IPS-15b (cell line): ENCODE measurements around the gene ACAP3.

Experiments used
- H3K27me3 ChIP-seq: one replicate; pipeline ENCODE4 v1.6.1; 2013; ENCODE audit warnings: low read length; ENCODE audit not compliant: control insufficient read depth, insufficient read depth
- H3K36me3 ChIP-seq: one replicate; pipeline ENCODE4 v1.6.1; 2013; ENCODE audit warnings: low read length; ENCODE audit not compliant: control insufficient read depth, insufficient read depth
- H3K4me1 ChIP-seq: one replicate; pipeline ENCODE4 v1.6.1; 2013; ENCODE audit warnings: mild to moderate bottlenecking, low read length; ENCODE audit not compliant: control insufficient read depth, insufficient read depth
- H3K4me3 ChIP-seq: one replicate; pipeline ENCODE4 v1.5.1; 2013; ENCODE audit warnings: low read depth, low read length
- H3K9ac ChIP-seq: one replicate; pipeline ENCODE4 v1.6.1; 2013; ENCODE audit warnings: low read depth, mild to moderate bottlenecking, low read length
- H3K9me3 ChIP-seq: one replicate; pipeline ENCODE4 v1.6.1; 2013; ENCODE audit warnings: mild to moderate bottlenecking, low read length; ENCODE audit not compliant: control insufficient read depth, insufficient read depth

Gene ACAP3

GRCh38 chr1:1333551-1334241 lies 26.0 kb upstream of the ACAP3 start:
- no peak overlapping the region for H3K9ac ChIP-seq
- H3K4me1 ChIP-seq = no peaks in the 10 kb centered on the region
- no peaks in the 10 kb centered on the region for H3K27me3 ChIP-seq
- H3K36me3 ChIP-seq = peaks cover 19% of the 10 kb centered on the region
- no peak overlapping the region for H3K4me3 ChIP-seq
- H3K9me3 ChIP-seq = no peaks in the 10 kb centered on the region

- Histone ChIP-seq H3K27me3 (no peaks in the 10 kb centered on the region), H3K36me3 (peaks cover 13% of the 10 kb centered on the region), H3K4me1 (no peaks in the 10 kb centered on the region), H3K9me3 (no peaks in the 10 kb centered on the region), H3K4me3 (no peak overlapping the region), H3K9ac (no peak overlapping the region)
Observed at GRCh38 chr1:1332774-1333480, 25.2 kb upstream of the ACAP3 start.

DNA sequence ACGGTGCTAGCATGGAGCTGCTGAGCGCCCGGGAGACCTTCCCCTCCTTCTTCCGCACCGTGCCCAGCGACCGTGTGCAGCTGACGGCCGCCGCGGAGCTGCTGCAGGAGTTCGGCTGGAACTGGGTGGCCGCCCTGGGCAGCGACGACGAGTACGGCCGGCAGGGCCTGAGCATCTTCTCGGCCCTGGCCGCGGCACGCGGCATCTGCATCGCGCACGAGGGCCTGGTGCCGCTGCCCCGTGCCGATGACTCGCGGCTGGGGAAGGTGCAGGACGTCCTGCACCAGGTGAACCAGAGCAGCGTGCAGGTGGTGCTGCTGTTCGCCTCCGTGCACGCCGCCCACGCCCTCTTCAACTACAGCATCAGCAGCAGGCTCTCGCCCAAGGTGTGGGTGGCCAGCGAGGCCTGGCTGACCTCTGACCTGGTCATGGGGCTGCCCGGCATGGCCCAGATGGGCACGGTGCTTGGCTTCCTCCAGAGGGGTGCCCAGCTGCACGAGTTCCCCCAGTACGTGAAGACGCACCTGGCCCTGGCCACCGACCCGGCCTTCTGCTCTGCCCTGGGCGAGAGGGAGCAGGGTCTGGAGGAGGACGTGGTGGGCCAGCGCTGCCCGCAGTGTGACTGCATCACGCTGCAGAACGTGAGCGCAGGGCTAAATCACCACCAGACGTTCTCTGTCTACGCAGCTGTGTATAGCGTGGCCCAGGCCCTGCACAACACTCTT lies 24.5 kb upstream of the ACAP3 start:
- Histone ChIP-seq H3K9me3 (no peaks in the 10 kb centered on the region), H3K4me1 (no peaks in the 10 kb centered on the region), H3K4me3 (no peak overlapping the region), H3K27me3 (no peaks in the 10 kb centered on the region), H3K36me3 (peaks cover 9% of the 10 kb centered on the region), H3K9ac (no peak overlapping the region)

- no peaks in the 10 kb centered on the region for H3K4me1 ChIP-seq
Observed at GRCh38 chr1:1331068-1331965, 23.6 kb upstream of the ACAP3 start, which contains the start of gene TAS1R3. Gene TAS1R3 (plus strand): TSS chr1:1331280. CDS start chr1:1331346, 66 bp downstream.

GRCh38 chr1:1330366-1331067 lies 22.8 kb upstream of the ACAP3 start:
- H3K36me3 ChIP-seq = peaks cover 7% of the 10 kb centered on the region
- no peaks in the 10 kb centered on the region for H3K9me3 ChIP-seq
- no peak overlapping the region for H3K9ac ChIP-seq
- no peaks in the 10 kb centered on the region for H3K27me3 ChIP-seq
- H3K4me3 ChIP-seq = no peak overlapping the region
- peaks cover 2% of the 10 kb centered on the region for H3K4me1 ChIP-seq

More at GRCh38 chr1:1331068-1331965, 23.6 kb upstream of the ACAP3 start, which contains the start of gene TAS1R3:
- H3K27me3 ChIP-seq = no peaks in the 10 kb centered on the region
- H3K4me3 ChIP-seq = no peak within 1 kb of the TSS
- H3K9me3 ChIP-seq = no peaks in the 10 kb centered on the region
- peaks cover 7% of the 10 kb centered on the region for H3K36me3 ChIP-seq
- no peak within 1 kb of the TSS for H3K9ac ChIP-seq

DNA sequence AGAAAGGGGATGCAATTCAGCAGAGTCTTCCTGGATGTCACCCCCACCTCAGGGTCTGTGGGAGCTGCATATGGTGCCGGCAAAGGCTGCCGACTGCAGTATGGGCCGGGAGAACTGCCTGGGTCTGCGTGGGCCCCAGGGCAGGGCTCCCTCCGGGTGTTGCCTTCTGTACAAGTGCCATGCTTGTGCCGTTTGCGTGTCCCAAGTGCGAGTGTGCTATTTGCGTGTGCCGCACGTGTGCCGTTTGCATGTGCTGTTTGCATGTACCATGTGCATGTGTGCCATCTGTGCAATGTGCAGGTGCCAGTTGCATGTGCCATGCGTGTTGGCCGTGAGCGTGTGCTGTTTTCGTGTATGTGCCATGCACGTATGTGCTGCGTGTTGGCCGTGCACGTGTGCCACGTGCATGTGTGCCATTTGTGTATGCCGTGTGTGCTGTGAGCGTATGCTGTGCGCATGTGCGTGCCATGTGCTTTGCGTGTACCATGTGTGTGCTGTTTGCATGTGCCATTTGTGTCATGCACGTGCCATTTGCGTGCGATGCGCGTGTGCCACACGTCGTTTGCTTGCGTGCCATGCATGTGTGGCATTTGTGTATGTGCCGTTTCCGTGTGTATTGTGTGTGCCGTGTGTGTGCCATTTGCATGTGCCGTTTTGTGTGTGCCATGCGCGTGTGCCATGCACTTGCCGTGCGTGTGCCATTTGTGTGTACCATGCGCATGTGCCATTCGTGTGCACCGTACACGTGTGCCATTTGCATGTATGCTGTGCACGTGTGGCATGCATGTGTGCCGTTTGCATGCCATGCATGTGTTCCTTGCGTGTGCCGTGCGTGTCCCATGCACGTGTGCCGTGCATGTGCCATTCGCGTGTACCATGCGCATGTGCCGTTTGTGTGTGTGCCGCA lies 21.8 kb upstream of the ACAP3 start:
- H3K36me3 ChIP-seq = peaks cover 7% of the 10 kb centered on the region
- peaks cover 3% of the 10 kb centered on the region for H3K4me1 ChIP-seq
- H3K4me3 ChIP-seq = no peak overlapping the region
- no peaks in the 10 kb centered on the region for H3K9me3 ChIP-seq
- H3K9ac ChIP-seq = no peak overlapping the region
- H3K27me3 ChIP-seq = no peaks in the 10 kb centered on the region

GRCh38 chr1:1328254-1328653 lies 20.5 kb upstream of the ACAP3 start:
- Histone ChIP-seq H3K9me3 (no peaks in the 10 kb centered on the region), H3K36me3 (peaks cover 7% of the 10 kb centered on the region), H3K9ac (no peak overlapping the region), H3K4me1 (peaks cover 3% of the 10 kb centered on the region), H3K27me3 (no peaks in the 10 kb centered on the region), H3K4me3 (no peak overlapping the region)

DNA sequence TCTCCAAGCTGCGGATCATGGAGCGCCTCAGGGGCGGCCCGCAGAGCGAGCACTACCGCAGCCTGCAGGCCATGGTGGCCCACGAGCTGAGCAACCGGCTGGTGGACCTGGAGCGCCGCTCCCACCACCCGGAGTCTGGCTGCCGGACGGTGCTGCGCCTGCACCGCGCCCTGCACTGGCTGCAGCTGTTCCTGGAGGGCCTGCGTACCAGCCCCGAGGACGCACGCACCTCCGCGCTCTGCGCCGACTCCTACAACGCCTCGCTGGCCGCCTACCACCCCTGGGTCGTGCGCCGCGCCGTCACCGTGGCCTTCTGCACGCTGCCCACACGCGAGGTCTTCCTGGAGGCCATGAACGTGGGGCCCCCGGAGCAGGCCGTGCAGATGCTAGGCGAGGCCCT lies 19.6 kb upstream of the ACAP3 start:
- H3K27me3 ChIP-seq = no peaks in the 10 kb centered on the region
- no peak overlapping the region for H3K9ac ChIP-seq
- peaks cover 3% of the 10 kb centered on the region for H3K4me1 ChIP-seq
- no peaks in the 10 kb centered on the region for H3K9me3 ChIP-seq
- no peak overlapping the region for H3K4me3 ChIP-seq
- peaks cover 7% of the 10 kb centered on the region for H3K36me3 ChIP-seq

- Histone ChIP-seq H3K4me1 (peaks cover 3% of the 10 kb centered on the region), H3K4me3 (no peak overlapping the region), H3K9me3 (no peaks in the 10 kb centered on the region), H3K27me3 (no peaks in the 10 kb centered on the region), H3K9ac (no peak overlapping the region), H3K36me3 (peaks cover 12% of the 10 kb centered on the region)
Observed at GRCh38 chr1:1326075-1326605, 18.4 kb upstream of the ACAP3 start.
